ENCODE data around the gene EGLN3.

- TF ChIP-seq CTCF (IDR thresholded peaks at IDR 0.05), result no peak
- TF ChIP-seq POLR2A (IDR thresholded peaks at IDR 0.05), result no peak
Measured at GRCh38 chr14:33928895-33929294, 22.0 kb downstream of the EGLN3 start.
